GM13977 (cell line): ENCODE measurements around the gene GRK5.

Source experiments
- DNase-seq: peaks from one replicate; pipeline ENCODE4 v3.0.0; 2012; ENCODE audit warnings: low spot score
- in situ Hi-C: fragments of 300-500 bp; cut with MboI; formaldehyde crosslinking; loops from one replicate; pipeline ENCODE4 v1.12.0; 2022; ENCODE audit warnings: low sequenced_read_pairs, low pct_unique_long_range_greater_than_20kb, mixed read lengths, inconsistent platforms; ENCODE audit not compliant: unreplicated experiment
- TF ChIP-seq, protein P1 (sequence below): IDR thresholded peaks from 2 replicates; pipeline ENCODE4 v1.5.1; 2012; ENCODE audit warnings: mild to moderate bottlenecking, control low read depth; ENCODE audit not compliant: insufficient read depth; ENCODE audit errors: extremely low read depth, missing control alignments

Gene GRK5

DNA sequence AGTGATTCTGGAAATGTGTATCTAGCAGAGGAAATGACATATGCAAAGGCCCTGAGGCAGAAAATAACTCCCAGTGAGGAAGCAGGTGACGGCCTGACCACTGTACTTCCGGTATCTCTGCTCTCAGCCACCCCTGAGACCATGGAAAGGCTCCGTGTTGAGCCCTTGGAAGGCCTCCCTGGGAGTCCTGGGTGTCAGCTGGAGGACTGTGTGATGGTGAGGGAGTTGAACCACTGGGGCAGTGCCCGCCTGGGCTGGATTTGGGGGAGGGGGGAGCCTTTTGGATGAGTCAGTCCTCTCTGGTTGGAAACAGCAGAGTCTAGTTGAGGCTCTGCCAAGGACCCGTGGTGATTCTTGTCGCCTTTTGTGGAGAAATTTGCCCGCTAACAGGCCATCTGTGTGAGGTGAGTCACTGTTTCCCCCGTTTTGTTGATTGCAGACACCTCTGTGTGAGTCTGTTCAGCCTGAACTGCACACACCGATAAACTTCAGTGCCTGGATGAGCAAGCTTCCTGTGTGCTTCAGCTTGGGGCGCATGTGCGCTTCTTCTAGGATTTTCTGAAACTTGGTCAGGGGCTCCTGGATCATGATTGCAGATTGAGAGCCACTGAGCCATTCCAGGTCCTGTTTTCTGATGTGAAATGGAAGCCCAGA is 98.6 kb downstream of the GRK5 start:
- DNase-seq: peak; percentile 75
- in situ Hi-C loops: no loop called here
- TF ChIP-seq, protein P1, sequence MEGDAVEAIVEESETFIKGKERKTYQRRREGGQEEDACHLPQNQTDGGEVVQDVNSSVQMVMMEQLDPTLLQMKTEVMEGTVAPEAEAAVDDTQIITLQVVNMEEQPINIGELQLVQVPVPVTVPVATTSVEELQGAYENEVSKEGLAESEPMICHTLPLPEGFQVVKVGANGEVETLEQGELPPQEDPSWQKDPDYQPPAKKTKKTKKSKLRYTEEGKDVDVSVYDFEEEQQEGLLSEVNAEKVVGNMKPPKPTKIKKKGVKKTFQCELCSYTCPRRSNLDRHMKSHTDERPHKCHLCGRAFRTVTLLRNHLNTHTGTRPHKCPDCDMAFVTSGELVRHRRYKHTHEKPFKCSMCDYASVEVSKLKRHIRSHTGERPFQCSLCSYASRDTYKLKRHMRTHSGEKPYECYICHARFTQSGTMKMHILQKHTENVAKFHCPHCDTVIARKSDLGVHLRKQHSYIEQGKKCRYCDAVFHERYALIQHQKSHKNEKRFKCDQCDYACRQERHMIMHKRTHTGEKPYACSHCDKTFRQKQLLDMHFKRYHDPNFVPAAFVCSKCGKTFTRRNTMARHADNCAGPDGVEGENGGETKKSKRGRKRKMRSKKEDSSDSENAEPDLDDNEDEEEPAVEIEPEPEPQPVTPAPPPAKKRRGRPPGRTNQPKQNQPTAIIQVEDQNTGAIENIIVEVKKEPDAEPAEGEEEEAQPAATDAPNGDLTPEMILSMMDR: no peak

GRCh38 chr10:119306514-119306951 is 99.2 kb downstream of the GRK5 start:
- peak; percentile 83 for DNase-seq
- in situ Hi-C loops: no loop called here
- TF ChIP-seq, protein P1: peak; percentile 78

DNA sequence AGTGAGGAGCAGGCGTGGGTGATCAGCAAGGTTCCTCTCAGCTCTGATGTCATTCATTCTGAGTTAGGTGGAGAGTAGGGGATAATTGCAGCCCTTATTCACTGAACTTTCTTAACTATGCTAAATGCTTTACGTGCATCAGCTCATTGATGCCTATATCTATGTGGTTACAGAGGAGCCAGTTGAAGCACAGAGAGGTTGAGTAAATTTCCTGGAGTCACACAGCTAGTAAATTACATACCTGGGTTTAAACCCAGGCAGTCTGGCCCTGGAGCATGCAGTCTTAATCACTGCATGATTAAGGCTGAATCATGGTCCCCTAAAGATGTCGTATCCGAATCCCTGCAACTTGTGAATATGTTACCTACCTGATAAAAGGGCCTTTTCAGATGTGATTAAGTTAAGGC is 99.6 kb downstream of the GRK5 start:
- TF ChIP-seq, protein P1: no peak
- in situ Hi-C loops: no loop called here
- no peak for DNase-seq

GRCh38 chr10:119308089-119308488 is 100.7 kb downstream of the GRK5 start:
- no peak for DNase-seq
- in situ Hi-C loops: no loop called here
- TF ChIP-seq, protein P1: no peak

DNA sequence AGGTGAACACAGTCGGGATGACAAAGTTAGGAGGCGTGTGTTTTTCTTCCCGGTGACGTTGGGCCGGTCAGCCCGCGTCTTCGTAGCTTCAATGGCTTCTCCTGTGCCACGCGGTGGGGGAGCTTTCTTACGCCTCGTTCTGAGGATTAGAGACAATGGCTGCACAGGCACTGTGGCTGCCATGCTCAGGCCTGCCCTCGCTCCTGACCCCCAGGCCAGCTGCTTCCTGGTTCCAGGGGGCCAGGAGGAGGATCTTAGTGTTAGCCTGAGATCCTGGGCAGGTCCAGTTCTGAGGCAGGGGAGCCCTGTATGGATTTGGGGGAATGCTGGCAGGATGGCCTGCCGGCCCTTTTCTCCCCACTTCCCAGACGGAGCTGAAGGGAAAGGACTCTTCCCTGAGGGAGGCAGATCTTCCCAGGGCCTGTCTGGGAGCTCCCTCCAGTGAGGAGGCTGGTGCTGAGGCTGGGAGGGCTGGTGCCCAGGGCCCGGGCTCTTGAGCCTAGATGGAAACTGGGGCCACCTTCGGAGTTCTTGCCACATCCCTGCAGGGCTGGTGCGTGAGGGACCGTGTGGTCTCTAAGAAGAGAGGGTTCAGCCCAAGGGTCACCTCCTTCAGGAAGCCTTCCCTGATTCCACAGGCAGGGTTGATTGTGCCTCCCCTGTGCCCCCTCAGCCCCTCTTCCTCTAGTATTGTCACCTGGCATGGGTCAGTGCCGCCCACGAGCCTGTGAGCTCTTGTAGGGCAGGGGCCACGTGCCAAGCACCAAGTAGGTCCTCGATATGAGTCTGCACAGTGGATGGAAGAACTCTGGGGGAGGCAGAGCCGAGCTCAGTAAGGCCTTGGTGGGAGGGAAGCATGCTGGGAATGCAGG is 101.4 kb downstream of the GRK5 start:
- DNase-seq: no peak
- in situ Hi-C loops: no loop called here
- TF ChIP-seq, protein P1: no peak

DNA sequence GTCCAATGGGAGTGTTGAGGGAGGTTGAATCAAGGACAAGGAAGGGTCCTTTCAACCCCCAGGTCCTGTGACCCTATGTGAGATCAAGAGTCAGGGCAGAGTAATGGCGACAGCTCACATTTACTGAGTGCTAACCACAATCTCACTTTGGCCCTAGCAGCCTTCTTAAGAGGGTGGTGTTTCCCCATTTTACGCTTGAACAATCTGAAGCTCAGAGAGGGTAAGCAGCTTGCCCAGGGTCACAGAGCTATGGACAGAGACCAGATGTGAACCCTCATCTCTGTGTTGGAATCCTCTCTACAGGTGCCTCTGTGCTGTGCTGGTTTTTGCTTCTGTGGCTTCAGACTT is 102.0 kb downstream of the GRK5 start:
- in situ Hi-C loops: no loop called here
- TF ChIP-seq, protein P1: no peak
- DNase-seq: peak; percentile 57
